Measurements from ENCODE around the gene ATP13A4.

The ATP13A4 gene

DNA sequence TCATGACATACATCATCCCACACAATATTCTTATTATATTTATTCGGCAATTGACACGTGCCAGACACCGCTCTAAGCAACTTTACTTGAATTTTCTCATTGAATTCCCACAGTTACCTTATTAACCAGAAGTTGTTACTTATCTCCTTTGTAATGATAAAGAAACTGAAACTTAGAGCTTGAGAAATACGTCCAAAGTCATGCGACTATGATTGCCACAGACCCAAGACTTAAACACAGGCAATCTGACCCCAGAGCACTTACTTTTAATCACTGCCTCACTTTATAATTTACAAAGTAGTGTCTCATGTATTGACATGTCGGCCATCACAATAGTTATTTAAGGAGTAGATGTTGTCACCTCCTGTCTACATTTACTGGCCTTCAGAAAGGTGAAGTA, 64.7 kb downstream of the ATP13A4 start:
- TF ChIP-seq POLR2A (IDR thresholded peaks at IDR 0.05; ENCODE audit: low read depth, low read length) (no peak), TAF1 (IDR thresholded peaks at IDR 0.05; ENCODE audit: borderline replicate concordance, low read depth, low read length) (no peak), POLR2AphosphoS5 (IDR thresholded peaks at IDR 0.05; ENCODE audit: low read depth, low read length) (no peak)
- DNase-seq (ENCODE audit: insufficient read length), result no peak
- no peak for FAIRE-seq

DNA sequence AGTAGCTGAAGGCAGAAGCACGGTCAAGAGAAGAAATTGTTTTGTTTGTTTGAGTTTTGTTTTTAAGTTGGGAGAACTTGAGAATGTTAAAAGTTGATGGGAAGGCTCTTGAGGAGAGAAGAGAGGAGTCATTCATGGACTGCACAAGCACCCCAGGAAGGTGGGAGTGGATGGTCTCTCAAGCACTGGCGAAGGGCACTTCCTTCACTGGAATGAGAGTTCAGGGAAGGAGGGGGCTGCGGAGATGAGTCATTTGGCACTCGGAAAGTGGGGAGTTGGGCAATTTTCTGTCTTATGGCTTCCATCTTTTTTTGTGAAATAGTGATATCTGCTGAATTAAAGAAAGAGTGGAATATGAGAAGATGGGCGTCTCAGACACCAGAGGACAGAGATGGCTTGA, 66.0 kb downstream of the ATP13A4 start:
- no peak for TF ChIP-seq POLR2A (IDR thresholded peaks at IDR 0.05; ENCODE audit: low read depth, low read length)
- TF ChIP-seq POLR2AphosphoS5 (IDR thresholded peaks at IDR 0.05; ENCODE audit: low read depth, low read length), result no peak
- no peak for TF ChIP-seq TAF1 (IDR thresholded peaks at IDR 0.05; ENCODE audit: borderline replicate concordance, low read depth, low read length)
- DNase-seq (ENCODE audit: insufficient read length) (no peak), FAIRE-seq (no peak)

DNA sequence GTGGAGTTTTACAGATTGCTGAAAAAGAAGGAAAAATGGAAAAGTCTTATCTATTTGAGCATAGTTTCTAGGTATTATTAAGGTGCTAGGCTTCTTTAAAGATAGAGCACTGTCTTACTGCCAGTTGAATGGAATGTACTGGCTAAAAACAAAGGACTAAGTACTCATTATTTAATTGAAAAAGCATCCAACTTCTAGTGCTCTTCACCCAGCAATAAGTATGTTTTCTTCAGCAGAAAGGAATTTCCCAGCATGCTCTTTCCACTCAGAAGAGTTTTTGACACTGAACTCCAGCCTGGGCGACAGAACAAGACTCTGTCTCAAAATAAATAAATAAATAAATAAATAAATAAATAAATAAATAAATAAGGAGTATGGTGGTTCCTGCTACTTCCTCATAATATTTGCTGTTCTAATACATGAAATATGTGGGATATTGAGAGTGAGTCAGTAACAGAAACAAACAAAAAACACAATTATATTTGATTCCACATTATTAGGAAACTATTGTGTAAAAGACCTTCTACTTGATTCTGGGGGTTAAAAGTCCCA, 70.6 kb downstream of the ATP13A4 start:
- DNase-seq (ENCODE audit: insufficient read length) (no peak), FAIRE-seq (no peak)
- TF ChIP-seq POLR2AphosphoS5 (IDR thresholded peaks at IDR 0.05; ENCODE audit: low read depth, low read length) (no peak), POLR2A (IDR thresholded peaks at IDR 0.05; ENCODE audit: low read depth, low read length) (no peak), TAF1 (IDR thresholded peaks at IDR 0.05; ENCODE audit: borderline replicate concordance, low read depth, low read length) (no peak)

DNA sequence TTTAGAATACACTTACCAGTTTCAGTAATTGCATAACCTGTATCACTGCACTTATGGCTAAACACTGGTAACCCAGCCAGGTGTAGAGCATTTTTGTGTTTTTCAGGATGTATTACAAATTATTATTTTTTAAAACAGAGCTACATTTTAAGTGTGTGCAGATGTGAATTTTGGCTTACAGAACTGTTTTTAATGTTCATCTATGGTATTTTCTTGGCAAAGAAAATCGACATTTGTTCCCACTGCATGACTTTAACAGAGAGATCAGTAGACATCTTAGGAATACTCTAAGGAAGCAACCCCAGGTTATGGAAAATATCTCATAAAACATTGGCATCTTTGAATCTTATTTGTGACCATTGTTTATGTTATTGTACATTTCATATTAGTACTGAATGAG, 73.3 kb downstream of the ATP13A4 start:
- DNase-seq (ENCODE audit: insufficient read length) (no peak), FAIRE-seq (no peak)
- no peak for TF ChIP-seq POLR2AphosphoS5 (IDR thresholded peaks at IDR 0.05; ENCODE audit: low read depth, low read length)
- TF ChIP-seq TAF1 (IDR thresholded peaks at IDR 0.05; ENCODE audit: borderline replicate concordance, low read depth, low read length), result no peak
- TF ChIP-seq POLR2A (IDR thresholded peaks at IDR 0.05; ENCODE audit: low read depth, low read length), result no peak

DNA sequence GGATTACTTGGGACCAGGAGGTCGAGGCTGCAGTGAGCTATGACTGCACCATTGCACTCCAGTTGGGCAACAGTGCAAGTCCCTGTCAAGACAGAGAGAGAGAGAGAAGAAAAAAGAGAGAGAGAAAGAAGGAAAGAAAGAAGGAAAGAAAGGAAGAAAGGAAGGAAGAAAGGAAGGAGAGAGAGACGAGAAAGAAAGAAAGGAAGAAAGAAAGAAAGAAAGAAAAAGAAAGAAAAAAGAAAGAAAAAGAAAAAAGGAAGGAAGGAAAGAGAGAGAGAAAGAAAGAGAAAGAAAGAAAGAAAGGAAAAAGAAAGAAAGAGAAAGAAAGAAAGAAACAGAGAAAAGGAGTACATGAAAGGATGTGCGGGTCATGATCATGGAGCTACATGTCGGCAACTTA, 80.2 kb downstream of the ATP13A4 start:
- FAIRE-seq, result no peak
- DNase-seq (ENCODE audit: insufficient read length), result no peak
- TF ChIP-seq POLR2AphosphoS5 (IDR thresholded peaks at IDR 0.05; ENCODE audit: low read depth, low read length) (no peak), POLR2A (IDR thresholded peaks at IDR 0.05; ENCODE audit: low read depth, low read length) (no peak), TAF1 (IDR thresholded peaks at IDR 0.05; ENCODE audit: borderline replicate concordance, low read depth, low read length) (no peak)

DNA sequence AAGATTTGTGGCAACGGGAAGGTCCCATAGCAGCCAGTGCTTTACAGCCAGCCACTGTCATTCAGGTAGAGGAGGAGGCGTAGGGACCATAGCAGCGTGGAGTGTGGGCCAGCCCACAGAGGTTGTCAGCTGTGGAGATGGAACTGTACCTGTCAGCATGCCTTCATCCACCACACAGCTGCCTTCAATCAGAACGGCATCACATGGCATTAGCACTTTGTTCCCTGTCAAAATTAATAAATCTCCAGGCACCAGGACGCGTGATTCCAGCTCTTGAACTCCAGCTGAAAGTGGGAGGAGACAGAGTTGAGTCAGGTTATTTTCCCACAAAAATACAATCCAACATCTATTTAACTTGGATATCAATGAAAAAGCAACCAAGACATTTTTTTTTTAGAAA, 84.0 kb downstream of the ATP13A4 start:
- DNase-seq (ENCODE audit: insufficient read length) (no peak), FAIRE-seq (no peak)
- no peak for TF ChIP-seq TAF1 (IDR thresholded peaks at IDR 0.05; ENCODE audit: borderline replicate concordance, low read depth, low read length)
- TF ChIP-seq POLR2A (IDR thresholded peaks at IDR 0.05; ENCODE audit: low read depth, low read length), result no peak
- TF ChIP-seq POLR2AphosphoS5 (IDR thresholded peaks at IDR 0.05; ENCODE audit: low read depth, low read length), result no peak

DNA sequence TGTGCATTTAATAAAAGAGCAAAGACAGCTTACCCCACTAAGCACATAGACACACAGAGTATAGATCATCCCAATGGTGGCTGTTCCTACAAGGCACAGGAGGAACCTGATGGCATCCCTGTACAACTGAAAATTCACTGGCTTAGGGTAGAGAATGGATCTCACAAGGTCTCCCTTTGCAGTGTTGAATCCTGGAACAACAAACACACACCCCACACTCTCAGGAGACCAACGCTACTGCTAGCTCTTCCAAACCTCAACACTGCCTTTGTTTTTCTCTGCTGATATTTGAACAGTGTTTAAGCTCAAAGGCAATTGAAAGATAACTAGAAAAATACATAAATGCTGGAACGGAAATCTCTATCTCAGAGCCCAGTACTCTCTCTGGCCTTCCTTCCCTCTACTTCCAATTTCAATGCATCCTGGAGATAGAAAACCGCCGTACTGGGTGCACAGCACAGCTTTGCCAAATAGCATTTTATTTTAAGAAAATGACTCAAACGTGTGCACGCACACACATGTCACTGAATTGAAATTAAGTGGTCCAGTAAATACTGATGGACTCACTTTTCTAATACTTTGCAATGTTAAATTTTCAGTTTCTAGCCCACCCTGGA, 88.6 kb downstream of the ATP13A4 start:
- FAIRE-seq, result no peak
- no peak for TF ChIP-seq POLR2AphosphoS5 (IDR thresholded peaks at IDR 0.05; ENCODE audit: low read depth, low read length)
- DNase-seq (ENCODE audit: insufficient read length), result no peak

DNA sequence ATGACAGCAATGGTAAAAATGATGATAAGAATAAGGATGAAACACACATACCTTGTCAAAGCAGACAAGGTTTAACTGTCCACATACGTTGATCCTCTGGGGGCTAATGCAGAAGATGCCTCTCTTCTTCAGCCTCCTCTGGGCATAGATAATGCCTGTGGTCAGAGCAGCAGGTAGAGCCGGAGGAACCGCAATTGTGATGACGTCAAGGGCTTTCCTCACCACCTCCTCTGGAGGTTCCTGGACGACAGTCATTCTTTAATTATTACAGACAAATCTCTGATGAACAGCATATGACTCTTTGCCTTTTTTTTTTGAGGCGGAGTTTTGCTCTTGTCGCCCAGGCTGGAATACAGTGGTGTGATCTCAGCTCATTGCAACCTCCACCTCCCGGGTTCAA, 89.8 kb downstream of the ATP13A4 start:
- no peak for DNase-seq (ENCODE audit: insufficient read length)
- FAIRE-seq, result no peak
- no peak for TF ChIP-seq POLR2AphosphoS5 (IDR thresholded peaks at IDR 0.05; ENCODE audit: low read depth, low read length)
- TF ChIP-seq POLR2A (IDR thresholded peaks at IDR 0.05; ENCODE audit: low read depth, low read length), result no peak
- no peak for TF ChIP-seq TAF1 (IDR thresholded peaks at IDR 0.05; ENCODE audit: borderline replicate concordance, low read depth, low read length)

DNA sequence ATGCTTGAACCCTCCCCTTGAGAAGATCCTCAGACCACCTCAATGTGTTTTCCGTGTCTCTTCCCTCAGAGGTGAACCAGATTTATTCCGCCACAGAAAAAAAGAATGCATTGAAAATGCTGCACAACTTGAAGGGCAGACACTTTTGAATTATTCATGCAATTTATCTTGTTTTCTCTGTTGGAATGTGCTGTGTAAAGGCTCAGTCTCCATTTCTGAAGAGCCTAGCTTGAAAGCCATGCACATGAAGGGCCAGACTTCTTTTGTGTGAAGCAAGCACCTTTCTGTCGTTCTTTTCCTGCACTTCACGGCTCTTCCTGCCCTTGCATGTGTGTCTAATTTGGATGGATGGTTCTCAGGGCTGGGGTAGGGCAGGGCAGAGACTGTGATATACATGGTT, 97.2 kb downstream of the ATP13A4 start:
- TF ChIP-seq TAF1 (IDR thresholded peaks at IDR 0.05; ENCODE audit: borderline replicate concordance, low read depth, low read length) (no peak), POLR2A (IDR thresholded peaks at IDR 0.05; ENCODE audit: low read depth, low read length) (no peak), POLR2AphosphoS5 (IDR thresholded peaks at IDR 0.05; ENCODE audit: low read depth, low read length) (no peak)
- no peak for FAIRE-seq
- no peak for DNase-seq (ENCODE audit: insufficient read length)

DNA sequence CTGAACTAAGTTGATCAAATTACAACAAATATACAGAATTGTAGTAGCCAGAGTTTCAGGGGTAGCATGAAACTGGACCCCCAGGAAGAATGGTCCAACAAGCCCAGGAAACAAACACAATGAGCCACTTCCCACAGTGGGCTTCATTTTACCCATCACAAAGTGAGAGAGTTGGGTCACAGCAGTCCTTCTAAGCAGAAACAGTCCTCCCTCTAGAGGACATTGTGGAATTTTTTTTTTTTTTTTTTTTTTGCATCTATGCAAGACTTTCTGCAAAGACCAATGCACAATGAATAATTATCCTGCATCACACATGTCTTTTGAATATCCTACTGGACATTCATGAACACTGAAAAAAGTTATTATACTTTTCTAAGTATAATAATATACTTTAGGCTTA, 102.4 kb downstream of the ATP13A4 start:
- FAIRE-seq, result no peak
- DNase-seq (ENCODE audit: insufficient read length), result no peak
- TF ChIP-seq TAF1 (IDR thresholded peaks at IDR 0.05; ENCODE audit: borderline replicate concordance, low read depth, low read length) (no peak), POLR2A (IDR thresholded peaks at IDR 0.05; ENCODE audit: low read depth, low read length) (no peak), POLR2AphosphoS5 (IDR thresholded peaks at IDR 0.05; ENCODE audit: low read depth, low read length) (no peak)

DNA sequence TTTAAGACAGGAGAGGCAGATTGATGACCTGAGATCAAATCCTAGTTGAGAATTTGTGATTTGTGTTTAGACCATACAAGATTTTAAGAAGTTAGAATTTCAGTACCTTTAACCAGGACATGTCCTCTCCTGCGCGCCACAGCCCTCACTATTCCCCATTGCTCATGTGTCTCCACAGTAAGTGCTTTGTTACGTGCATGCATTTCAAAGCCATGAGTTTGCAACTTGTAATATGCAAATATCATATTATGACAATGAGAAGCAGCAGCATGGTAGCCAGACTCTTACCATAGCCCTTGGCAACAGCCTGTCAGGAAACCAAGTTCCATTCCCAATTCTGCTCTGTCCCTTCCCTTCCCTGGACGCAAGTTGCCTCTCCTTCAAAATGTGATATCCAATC, 102.8 kb downstream of the ATP13A4 start:
- no peak for TF ChIP-seq POLR2AphosphoS5 (IDR thresholded peaks at IDR 0.05; ENCODE audit: low read depth, low read length)
- TF ChIP-seq POLR2A (IDR thresholded peaks at IDR 0.05; ENCODE audit: low read depth, low read length), result no peak
- TF ChIP-seq TAF1 (IDR thresholded peaks at IDR 0.05; ENCODE audit: borderline replicate concordance, low read depth, low read length), result no peak
- FAIRE-seq (peak; percentile 56), DNase-seq (ENCODE audit: insufficient read length) (no peak)

DNA sequence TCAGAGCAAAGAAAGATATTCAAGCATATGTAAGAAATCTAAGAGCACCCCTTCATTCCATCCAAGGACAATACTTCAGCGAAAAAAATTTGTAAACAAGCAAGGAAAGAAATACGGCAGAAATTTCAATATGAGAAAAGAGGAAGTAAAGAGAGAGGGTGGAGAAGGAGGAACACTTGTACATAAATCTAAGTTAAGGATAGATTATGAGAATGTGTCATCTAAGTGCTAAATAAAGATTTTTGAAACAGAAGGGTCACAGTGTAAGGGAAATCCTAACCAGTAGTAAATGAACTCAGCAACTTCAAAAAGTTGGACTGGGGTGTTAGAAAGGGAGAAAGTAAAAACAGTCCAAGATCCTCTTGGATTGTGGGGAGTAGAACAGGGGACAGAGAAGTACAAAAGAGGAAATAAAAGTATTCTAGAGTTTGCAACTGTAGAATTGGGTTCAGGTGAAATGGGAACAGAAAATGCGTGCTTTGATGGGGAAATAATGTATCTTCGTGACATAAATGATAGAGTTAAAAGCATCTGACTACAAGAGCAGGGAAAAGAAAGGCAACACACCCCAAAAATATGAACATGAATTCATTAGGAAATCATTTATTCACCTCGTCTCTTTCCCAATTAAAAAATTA, 107.6 kb downstream of the ATP13A4 start:
- FAIRE-seq (no peak), DNase-seq (ENCODE audit: insufficient read length) (no peak)
- TF ChIP-seq POLR2AphosphoS5 (IDR thresholded peaks at IDR 0.05; ENCODE audit: low read depth, low read length), result no peak
- no peak for TF ChIP-seq TAF1 (IDR thresholded peaks at IDR 0.05; ENCODE audit: borderline replicate concordance, low read depth, low read length)
- TF ChIP-seq POLR2A (IDR thresholded peaks at IDR 0.05; ENCODE audit: low read depth, low read length), result no peak
